Brain microvascular endothelial cell (primary cell): ENCODE measurements around the gene GAL3ST3.
A peak's percentile ranks its signal among the peaks of the same experiment; 100 is the strongest.

Source experiments
- DNase-seq: peaks from one replicate; pipeline ENCODE4 v3.0.0-alpha.2; 2020
- H3K27ac ChIP-seq: fragments of 250-450 bp; sonication (Bioruptor Pico); 2 replicates; pipeline ENCODE4 v1.5.1; 2020; ENCODE audit warnings: mild to moderate bottlenecking, moderate library complexity
- H3K27me3 ChIP-seq: fragments of 250-450 bp; sonication (Bioruptor Pico); replicated peaks from 2 replicates; pipeline ENCODE4 v1.5.1; 2020; ENCODE audit warnings: mild to moderate bottlenecking
- H3K36me3 ChIP-seq: fragments of 250-450 bp; sonication (Bioruptor Pico); replicated peaks from 2 replicates; pipeline ENCODE4 v1.5.1; 2020; ENCODE audit warnings: mild to moderate bottlenecking
- H3K4me3 ChIP-seq: 2 replicates; pipeline ENCODE4 v1.5.1; 2011; ENCODE audit warnings: low read depth, mild to moderate bottlenecking, control low read depth, low read length, moderate library complexity
- CTCF ChIP-seq: IDR thresholded peaks from 2 replicates; pipeline ENCODE4 v1.5.1; 2011; ENCODE audit warnings: low read depth, mild to moderate bottlenecking, moderate library complexity, low read length, control low read depth, inconsistent platforms; ENCODE audit errors: missing control alignments
- in situ Hi-C: cut with HindIII; loops from 2 replicates; pipeline ENCODE4 v1.10.0; 2017; ENCODE audit warnings: low sequenced_read_pairs, low pct_ligation_motif_present

Gene GAL3ST3

GRCh38 chr11:66051766-66052663, 3.1 kb upstream of the GAL3ST3 start, which contains the start of gene SF3B2:
Gene SF3B2 (plus strand): TSS chr11:66052364. CDS start chr11:66052385, 21 bp downstream.
- Histone ChIP-seq H3K36me3 (peaks cover 30% of the 10 kb centered on the region), H3K27me3 (no peaks in the 10 kb centered on the region), H3K27ac (peak within 1 kb of the TSS; percentile 71), H3K4me3 (peak within 1 kb of the TSS; percentile 94)
- no peak for TF ChIP-seq CTCF
- peak; percentile 97 for DNase-seq
- in situ Hi-C loops = no loop called here

- in situ Hi-C loops = no loop called here
- H3K4me3 ChIP-seq = peak overlapping the region; percentile 94
- no peak for TF ChIP-seq CTCF
- DNase-seq = no peak
- peak overlapping the region; percentile 71 for H3K27ac ChIP-seq
- no peaks in the 10 kb centered on the region for H3K27me3 ChIP-seq
- peaks cover 24% of the 10 kb centered on the region for H3K36me3 ChIP-seq
These were observed 2.4 kb upstream of the GAL3ST3 start for GRCh38 chr11:66051371-66051765.

GRCh38 chr11:66050581-66051231, 1.7 kb upstream of the GAL3ST3 start:
- Histone ChIP-seq H3K27me3 (no peaks in the 10 kb centered on the region), H3K4me3 (no peak overlapping the region), H3K27ac (no peak overlapping the region), H3K36me3 (peaks cover 19% of the 10 kb centered on the region)
- DNase-seq = no peak
- peak; percentile 21 for TF ChIP-seq CTCF
- in situ Hi-C loops = no loop called here

- Histone ChIP-seq H3K36me3 (no peaks in the 10 kb centered on the region), H3K27me3 (no peaks in the 10 kb centered on the region), H3K27ac (no peak overlapping the region), H3K4me3 (no peak overlapping the region)
- no peak for DNase-seq
- no peak for TF ChIP-seq CTCF
- in situ Hi-C loops = no loop called here
These were observed 1.2 kb downstream of the GAL3ST3 start for GRCh38 chr11:66047541-66048365.

GRCh38 chr11:66046901-66047300, 2.1 kb downstream of the GAL3ST3 start:
- no peak overlapping the region for H3K27ac ChIP-seq
- DNase-seq = no peak
- in situ Hi-C loops = no loop called here
- no peaks in the 10 kb centered on the region for H3K27me3 ChIP-seq
- H3K36me3 ChIP-seq = no peaks in the 10 kb centered on the region
- TF ChIP-seq CTCF = no peak
- no peak overlapping the region for H3K4me3 ChIP-seq
